ENCODE measurements around the gene HOXA6. TPM values are rescaled to one million over a fixed set of nuclear protein-coding genes. Genes with fewer than 3 reads are reported as not detected.

HOXA6 gene
- total RNA-seq, 1 donor from 2014 or later, result not detected

DNA sequence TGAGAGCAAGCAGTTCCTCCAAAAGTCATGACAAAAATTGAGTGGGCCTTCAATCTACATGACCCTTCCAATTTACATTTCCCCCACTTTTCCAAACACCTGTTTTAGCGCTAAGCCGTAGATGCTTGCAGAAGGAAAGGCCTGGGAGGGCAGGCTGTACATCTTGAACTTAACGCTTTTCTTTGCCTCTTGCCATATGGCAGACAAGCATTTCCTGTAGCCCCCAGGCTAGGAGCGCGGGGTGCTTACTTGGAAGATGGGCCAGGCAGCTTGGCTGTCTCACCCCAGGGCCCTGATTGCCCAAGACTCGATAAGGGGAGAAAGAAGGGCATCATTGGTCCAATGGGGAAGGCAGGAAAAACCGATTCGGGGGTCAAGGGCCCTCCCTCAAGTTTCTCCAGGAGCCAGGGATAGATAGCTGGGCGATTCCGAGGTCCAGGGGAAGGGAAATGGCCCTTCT lies 24.8 kb upstream of the HOXA6 start:
- DNase-seq, result peak; percentile 15
- CTCF ChIA-PET, result interaction anchor here (2.0 kb wide), 1 partner anchor 803 kb away, joined by 6 read pairs; no protein-coding TSS in a partner anchor
- TF ChIP-seq CTCF (IDR thresholded peaks at IDR 0.05), result no peak
- POLR2A ChIA-PET, result interaction anchor here (1.7 kb wide), 1 partner anchor 11 kb away, joined by 6 read pairs; no protein-coding TSS in a partner anchor
- intact Hi-C loops (cut with micrococcal nuclease), result no loop called here
- no peak for ATAC-seq (ENCODE audit: low read depth)
- Mint-ChIP-seq H3K27me3 (peaks cover 53% of the 10 kb centered on the region), H3K36me3 (ENCODE audit: low read depth) (no peaks in the 10 kb centered on the region), H3K4me1 (peaks cover 20% of the 10 kb centered on the region), H3K4me3 (peak overlapping the region; percentile 44), H3K9me3 (no peaks in the 10 kb centered on the region), H3K27ac (no peak overlapping the region)

- ChIA-PET CTCF (interaction anchor here (2.0 kb wide), 1 partner anchor 802 kb away, joined by 6 read pairs; no protein-coding TSS in a partner anchor), POLR2A (interaction anchor here (1.5 kb wide), 1 partner anchor 19 kb away, joined by 3 read pairs; no protein-coding TSS in a partner anchor)
- no peaks in the 10 kb centered on the region for H3K9me3 Mint-ChIP-seq
- peaks cover 20% of the 10 kb centered on the region for H3K4me1 Mint-ChIP-seq
- TF ChIP-seq CTCF (IDR thresholded peaks at IDR 0.05), result no peak
- H3K27me3 Mint-ChIP-seq, result peaks cover 58% of the 10 kb centered on the region
- DNase-seq (peak; percentile 18), ATAC-seq (ENCODE audit: low read depth) (no peak)
- no peaks in the 10 kb centered on the region for H3K36me3 Mint-ChIP-seq (ENCODE audit: low read depth)
- peak overlapping the region; percentile 50 for H3K27ac Mint-ChIP-seq
- H3K4me3 Mint-ChIP-seq, result peak overlapping the region; percentile 62
- intact Hi-C loops (cut with micrococcal nuclease), result no loop called here
These were observed 24.2 kb upstream of the HOXA6 start for GRCh38 chr7:27171637-27172314.

DNA sequence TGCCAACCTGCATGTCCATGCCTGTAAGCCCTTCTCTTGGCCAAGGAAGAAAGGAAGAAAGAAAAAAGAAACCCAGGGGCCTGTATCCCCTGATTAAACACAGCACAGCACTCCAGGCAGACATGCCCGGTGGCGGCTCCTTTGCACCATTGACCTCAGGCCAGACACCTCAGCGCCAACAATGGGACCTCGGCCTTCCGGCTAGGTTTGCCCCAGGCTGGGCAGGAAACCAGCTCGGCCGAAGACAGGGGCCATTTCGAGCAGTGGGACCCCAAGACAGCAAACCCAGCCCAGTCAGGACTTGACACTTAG lies 23.7 kb upstream of the HOXA6 start:
- ATAC-seq (ENCODE audit: low read depth), result no peak
- Mint-ChIP-seq H3K27me3 (peaks cover 58% of the 10 kb centered on the region), H3K27ac (peak overlapping the region; percentile 36), H3K36me3 (ENCODE audit: low read depth) (no peaks in the 10 kb centered on the region), H3K4me3 (no peak overlapping the region), H3K4me1 (peaks cover 20% of the 10 kb centered on the region), H3K9me3 (no peaks in the 10 kb centered on the region)
- ChIA-PET POLR2A (interaction anchor here (1.5 kb wide), 1 partner anchor 19 kb away, joined by 3 read pairs; no protein-coding TSS in a partner anchor), CTCF (interaction anchor here (2.0 kb wide), 1 partner anchor 802 kb away, joined by 6 read pairs; no protein-coding TSS in a partner anchor)
- DNase-seq, result peak; percentile 18
- intact Hi-C loops (cut with micrococcal nuclease), result no loop called here
- TF ChIP-seq CTCF (IDR thresholded peaks at IDR 0.05), result no peak

DNA sequence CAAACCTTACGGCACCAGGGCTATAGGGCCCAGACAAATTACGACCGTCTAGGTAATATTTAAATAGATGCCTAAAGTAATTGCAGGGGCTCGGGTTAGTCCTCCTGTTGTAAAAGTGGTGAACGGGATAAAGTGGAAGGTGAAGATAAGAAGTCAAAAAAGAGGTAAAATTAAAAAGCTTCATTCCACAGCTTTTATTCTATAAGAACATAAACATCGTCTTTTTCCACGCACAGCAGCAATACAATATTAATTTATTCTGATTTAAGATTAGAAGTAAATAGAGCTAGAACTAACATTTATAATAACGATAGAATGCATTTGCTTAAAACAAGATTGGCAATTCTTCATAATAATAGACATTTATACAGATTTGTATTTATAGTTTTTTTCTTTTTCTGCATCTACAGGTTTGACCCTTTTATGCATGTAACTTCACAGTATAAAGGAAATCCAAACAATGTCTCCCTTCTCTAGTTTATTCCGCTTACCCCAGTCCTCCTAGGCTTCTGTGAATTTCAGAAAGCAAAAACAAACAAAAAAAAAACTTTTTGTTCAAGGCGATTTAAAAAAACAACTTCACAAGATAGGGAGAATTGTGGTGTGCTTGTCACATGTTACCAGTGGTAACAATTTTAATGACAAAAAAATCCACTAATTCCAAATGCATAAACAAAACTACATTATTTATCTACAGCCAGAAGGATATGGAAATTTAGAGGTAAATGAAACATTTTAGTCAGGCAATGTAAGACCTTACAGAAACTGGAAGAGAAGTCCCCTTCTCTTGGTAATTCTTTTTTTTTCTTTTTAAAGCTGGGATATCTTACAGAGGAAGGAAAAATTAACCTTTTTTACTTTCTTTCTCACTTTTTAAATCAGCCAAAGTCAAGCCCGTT lies 23.1 kb upstream of the HOXA6 start:
- Mint-ChIP-seq H3K9me3 (no peaks in the 10 kb centered on the region), H3K4me1 (peaks cover 20% of the 10 kb centered on the region), H3K27me3 (peaks cover 53% of the 10 kb centered on the region), H3K27ac (peak overlapping the region; percentile 24), H3K4me3 (no peak overlapping the region), H3K36me3 (ENCODE audit: low read depth) (no peaks in the 10 kb centered on the region)
- DNase-seq (no peak), ATAC-seq (ENCODE audit: low read depth) (no peak)
- ChIA-PET CTCF (interaction anchor here (1.3 to 2.0 kb wide), 2 partner anchors 12 to 801 kb away, joined by 4 to 6 read pairs; no protein-coding TSS in a partner anchor), POLR2A (interaction anchor here (1.5 kb wide), 1 partner anchor 20 kb away, joined by 3 read pairs; no protein-coding TSS in a partner anchor)
- no peak for TF ChIP-seq CTCF (IDR thresholded peaks at IDR 0.05)
- intact Hi-C loops (cut with micrococcal nuclease), result no loop called here

All from activated B cell treated with CpG ODN at 0.5 μM for 24 hours (primary cell).